DMS79 (cell line): Measurements from ENCODE around the gene USP47.
A peak's percentile ranks its signal among the peaks of the same experiment; 100 is the strongest.

Source experiments
- DNase-seq: peaks from one replicate; lab custom pipeline; 2025; lab: John Stamatoyannopoulos, UW

The USP47 gene

GRCh38 chr11:11841723-11842420 is at the start of gene USP47:
USP47 (plus strand) TSS chr11:11841972; CDS start chr11:11842186, 214 bp downstream.
- DNase-seq = peak; percentile 72

- no peak for DNase-seq
Measured at GRCh38 chr11:11793073-11793472, 48.7 kb upstream of the USP47 start.

GRCh38 chr11:11798586-11799438 is 43.0 kb upstream of the USP47 start:
- peak; percentile 26 for DNase-seq

GRCh38 chr11:11805228-11805627 is 36.5 kb upstream of the USP47 start:
- no peak for DNase-seq

GRCh38 chr11:11806074-11806473 is 35.7 kb upstream of the USP47 start:
- no peak for DNase-seq

GRCh38 chr11:11806586-11806985 is 35.2 kb upstream of the USP47 start:
- DNase-seq = no peak

GRCh38 chr11:11807811-11808782 is 33.7 kb upstream of the USP47 start:
- DNase-seq = no peak

GRCh38 chr11:11808992-11809615 is 32.7 kb upstream of the USP47 start:
- DNase-seq = no peak

GRCh38 chr11:11810764-11811726 is 30.7 kb upstream of the USP47 start:
- no peak for DNase-seq

GRCh38 chr11:11813288-11813962 is 28.3 kb upstream of the USP47 start:
- DNase-seq = no peak

GRCh38 chr11:11814614-11815452 is 26.9 kb upstream of the USP47 start:
- no peak for DNase-seq

- no peak for DNase-seq
Measured at GRCh38 chr11:11816511-11817314, 25.1 kb upstream of the USP47 start.

- no peak for DNase-seq
Measured at GRCh38 chr11:11817957-11818356, 23.8 kb upstream of the USP47 start.

- no peak for DNase-seq
Measured at GRCh38 chr11:11818529-11819121, 23.1 kb upstream of the USP47 start.

GRCh38 chr11:11821899-11822298 is 19.9 kb upstream of the USP47 start:
- no peak for DNase-seq

GRCh38 chr11:11822946-11823345 is 18.8 kb upstream of the USP47 start:
- DNase-seq = no peak

- DNase-seq = no peak
Measured at GRCh38 chr11:11826260-11826659, 15.5 kb upstream of the USP47 start.

- no peak for DNase-seq
Measured at GRCh38 chr11:11827272-11827671, 14.5 kb upstream of the USP47 start.
